ENCODE results near the gene RASA3. TPM values are rescaled to one million over a fixed set of nuclear protein-coding genes. Genes with fewer than 3 reads are reported as not detected.

The RASA3 gene
- total and polyA plus RNA-seq, 2 donors (not counting 3 experiments of a cell fraction or from before 2014, with no cell fraction given) = 26.5 to 53.8 TPM

DNA sequence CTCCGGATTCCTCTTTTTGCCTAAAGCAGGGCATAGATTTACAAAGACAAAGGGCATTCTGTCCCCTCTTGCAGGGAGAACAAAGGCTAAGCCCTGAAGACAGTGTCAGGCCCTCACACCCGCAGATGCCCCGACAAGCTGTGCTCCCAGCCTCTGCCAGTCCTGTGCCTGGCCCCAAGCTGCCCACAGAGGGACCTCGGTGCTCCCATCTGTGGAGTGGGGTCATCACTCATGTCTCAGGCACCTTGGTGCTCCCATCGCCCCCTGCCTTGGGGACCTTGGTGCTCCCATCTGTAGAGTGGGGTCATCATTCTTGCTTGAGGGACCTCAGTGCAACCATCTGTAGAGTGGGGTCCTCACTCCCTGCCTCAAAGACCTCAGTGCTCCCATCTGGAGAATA is 182.9 kb downstream of the RASA3 start:
- no peak overlapping the region for H3K4me2 ChIP-seq (ENCODE audit: insufficient read depth, low read length)
- BruUV-seq (replicated peaks) = no TSS peak
- H4K20me1 ChIP-seq (replicated peaks; ENCODE audit: control insufficient read depth, extremely low read depth, insufficient read depth, low read length) = no peaks in the 10 kb centered on the region
- DNase-seq (ENCODE audit: low read depth, low spot score) = no peak
- H3K79me2 ChIP-seq (ENCODE audit: control insufficient read depth, insufficient read depth, low read length) = no peaks in the 10 kb centered on the region
- H3K9me1 ChIP-seq (replicated peaks; ENCODE audit: control insufficient read depth, extremely low read depth, insufficient read depth, low read length) = no peaks in the 10 kb centered on the region
- intact Hi-C loops (cut with micrococcal nuclease) (no loop called here), dilution Hi-C loops (cut with MboI; ENCODE audit: extremely low pct_ligation_motif_present, low sequenced_read_pairs) (no loop called here)
- TF ChIP-seq, protein P1, sequence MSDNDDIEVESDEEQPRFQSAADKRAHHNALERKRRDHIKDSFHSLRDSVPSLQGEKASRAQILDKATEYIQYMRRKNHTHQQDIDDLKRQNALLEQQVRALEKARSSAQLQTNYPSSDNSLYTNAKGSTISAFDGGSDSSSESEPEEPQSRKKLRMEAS (IDR thresholded peaks at IDR 0.05; ENCODE audit: insufficient read depth, insufficient read length) = no peak
- no peak for TF ChIP-seq EZH2 (IDR thresholded peaks at IDR 0.05; ENCODE audit: borderline replicate concordance, low read depth, low read length, severe bottlenecking)
- TF ChIP-seq POLR2A (IDR thresholded peaks at IDR 0.05; ENCODE audit: low read depth, low read length) = no peak
- TF ChIP-seq MYC (IDR thresholded peaks at IDR 0.05; ENCODE audit: low read depth, low read length) = no peak
- no peak for TF ChIP-seq GATA2 (IDR thresholded peaks at IDR 0.05; ENCODE audit: insufficient read depth, insufficient read length, low read depth, low read length)
- TF ChIP-seq, protein P2, sequence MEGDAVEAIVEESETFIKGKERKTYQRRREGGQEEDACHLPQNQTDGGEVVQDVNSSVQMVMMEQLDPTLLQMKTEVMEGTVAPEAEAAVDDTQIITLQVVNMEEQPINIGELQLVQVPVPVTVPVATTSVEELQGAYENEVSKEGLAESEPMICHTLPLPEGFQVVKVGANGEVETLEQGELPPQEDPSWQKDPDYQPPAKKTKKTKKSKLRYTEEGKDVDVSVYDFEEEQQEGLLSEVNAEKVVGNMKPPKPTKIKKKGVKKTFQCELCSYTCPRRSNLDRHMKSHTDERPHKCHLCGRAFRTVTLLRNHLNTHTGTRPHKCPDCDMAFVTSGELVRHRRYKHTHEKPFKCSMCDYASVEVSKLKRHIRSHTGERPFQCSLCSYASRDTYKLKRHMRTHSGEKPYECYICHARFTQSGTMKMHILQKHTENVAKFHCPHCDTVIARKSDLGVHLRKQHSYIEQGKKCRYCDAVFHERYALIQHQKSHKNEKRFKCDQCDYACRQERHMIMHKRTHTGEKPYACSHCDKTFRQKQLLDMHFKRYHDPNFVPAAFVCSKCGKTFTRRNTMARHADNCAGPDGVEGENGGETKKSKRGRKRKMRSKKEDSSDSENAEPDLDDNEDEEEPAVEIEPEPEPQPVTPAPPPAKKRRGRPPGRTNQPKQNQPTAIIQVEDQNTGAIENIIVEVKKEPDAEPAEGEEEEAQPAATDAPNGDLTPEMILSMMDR (IDR thresholded peaks at IDR 0.05; ENCODE audit: extremely low read depth in 1 of 2, insufficient read depth in 1 of 2, low read depth in 1 of 2, low read length in 2 of 2) = no peak
- no peak for TF ChIP-seq FOS (IDR thresholded peaks at IDR 0.05; ENCODE audit: borderline replicate concordance, insufficient read depth, low read length)
- no peak for TF ChIP-seq POLR2AphosphoS5 (IDR thresholded peaks at IDR 0.05; ENCODE audit: insufficient read depth, low read depth, low read length)
- no peak for TF ChIP-seq JUN (IDR thresholded peaks at IDR 0.05; ENCODE audit: borderline replicate concordance, insufficient read depth, insufficient read length, low read depth)
- H3K9ac ChIP-seq (replicated peaks; ENCODE audit: extremely low read depth, insufficient read depth, low read length) = no peak overlapping the region
- no peaks in the 10 kb centered on the region for H3K9me3 ChIP-seq (replicated peaks; ENCODE audit: control insufficient read depth, insufficient read depth, low read length)
- H3K4me1 ChIP-seq (ENCODE audit: control insufficient read depth, extremely low read depth, insufficient read depth, low read length) = no peaks in the 10 kb centered on the region
- ChIA-PET POLR2A (no interaction called here), CTCF (no interaction called here)
- no peak overlapping the region for H2AFZ ChIP-seq (ENCODE audit: low read depth, low read length)
- H3K27ac ChIP-seq (ENCODE audit: insufficient read depth, low read depth, low read length) = no peak overlapping the region
- H3K4me3 ChIP-seq (replicated peaks in 1 of 3; ENCODE audit: insufficient read depth in 1 of 3, low read depth in 1 of 3, low read length in 3 of 3) = no peak overlapping the region
- H3K36me3 ChIP-seq (ENCODE audit: control insufficient read depth in 2 of 2, extremely low read depth in 1 of 2, insufficient read depth in 2 of 2, low read length in 2 of 2) = no peaks in the 10 kb centered on the region
- FAIRE-seq = no peak
- no peaks in the 10 kb centered on the region for H3K27me3 ChIP-seq (ENCODE audit: control insufficient read depth in 2 of 2, insufficient read depth in 2 of 2, low read length in 2 of 2)

Data from endothelial cell of umbilical vein (primary cell).